Kidney glomerular epithelial cell (primary cell): ENCODE results near the gene PLA2G2F.

Source experiments
- DNase-seq: peaks from one replicate; lab custom pipeline; 2025; lab: John Stamatoyannopoulos, UW

Gene PLA2G2F

DNA sequence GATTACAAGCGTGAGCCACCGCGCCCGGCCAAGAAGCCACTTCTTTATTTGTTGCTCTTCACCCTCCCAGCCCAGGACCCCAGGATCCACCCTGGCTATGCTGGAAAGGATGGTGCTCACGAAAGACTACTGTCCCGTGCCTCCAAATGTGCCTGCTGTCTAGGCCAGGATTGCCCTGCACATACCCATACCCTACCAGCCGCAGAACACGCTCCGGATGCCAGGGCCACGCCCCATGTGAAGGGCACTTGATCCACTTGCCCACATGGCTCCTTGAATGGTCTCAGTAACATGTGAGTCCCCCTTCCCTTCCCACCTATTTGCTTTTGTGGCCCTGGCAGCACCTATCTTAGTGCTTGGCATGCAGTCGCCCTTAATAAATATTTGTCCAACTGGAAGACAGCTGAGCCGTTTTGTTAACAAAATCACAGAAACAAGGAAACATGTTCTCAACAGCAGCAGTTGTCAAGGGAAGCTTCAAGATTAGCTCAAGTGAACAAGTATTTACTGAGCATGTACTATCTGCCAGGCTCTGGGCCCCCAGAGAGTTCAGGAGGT, 33.0 kb downstream of the PLA2G2F start:
- no peak for DNase-seq

GRCh38 chr1:20174937-20175666, 36.0 kb downstream of the PLA2G2F start:
- no peak for DNase-seq

DNA sequence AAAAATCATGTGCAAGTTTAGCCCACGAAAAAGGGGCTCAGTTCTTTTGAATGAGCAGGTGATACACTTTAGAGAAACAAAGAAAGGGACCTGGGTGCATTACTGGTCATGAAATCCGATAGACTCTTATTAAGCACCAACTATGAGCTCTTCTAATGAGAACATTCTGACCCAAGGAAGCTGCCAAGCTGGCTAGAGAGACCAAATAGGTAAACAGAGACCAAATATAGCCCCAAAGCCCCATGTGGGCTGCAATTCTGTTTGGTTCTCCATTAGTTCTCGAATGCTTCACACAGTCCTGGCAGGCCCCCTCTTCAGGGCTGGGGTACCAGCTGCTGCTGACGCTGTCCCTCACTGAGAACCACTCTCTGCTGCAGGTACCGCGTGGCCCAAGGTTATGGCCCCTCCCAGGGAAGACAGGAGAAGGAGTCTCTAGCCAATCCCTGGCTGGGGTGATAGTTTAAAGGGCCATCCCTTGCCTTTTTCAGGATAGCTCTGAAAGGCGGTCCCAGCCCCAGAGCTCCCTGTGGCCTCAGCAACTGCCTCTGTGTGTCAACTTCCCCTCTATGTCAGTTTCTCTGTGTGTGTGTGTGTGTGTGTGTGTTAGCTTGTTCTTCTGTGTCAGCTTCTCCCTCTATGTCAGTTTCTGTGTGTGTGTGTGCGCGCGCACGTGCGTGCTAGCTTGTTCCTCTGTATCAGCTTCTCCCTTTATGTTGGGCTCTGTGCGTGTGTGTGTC, 39.7 kb downstream of the PLA2G2F start:
- DNase-seq = no peak

GRCh38 chr1:20179371-20180128, 40.4 kb downstream of the PLA2G2F start:
- no peak for DNase-seq

GRCh38 chr1:20180129-20180843, 41.2 kb downstream of the PLA2G2F start:
- no peak for DNase-seq

- DNase-seq = no peak
Observed at GRCh38 chr1:20180844-20181207, 41.7 kb downstream of the PLA2G2F start.

- no peak for DNase-seq
Observed at GRCh38 chr1:20182415-20182814, 43.3 kb downstream of the PLA2G2F start.

GRCh38 chr1:20183035-20183434, 43.9 kb downstream of the PLA2G2F start:
- no peak for DNase-seq

DNA sequence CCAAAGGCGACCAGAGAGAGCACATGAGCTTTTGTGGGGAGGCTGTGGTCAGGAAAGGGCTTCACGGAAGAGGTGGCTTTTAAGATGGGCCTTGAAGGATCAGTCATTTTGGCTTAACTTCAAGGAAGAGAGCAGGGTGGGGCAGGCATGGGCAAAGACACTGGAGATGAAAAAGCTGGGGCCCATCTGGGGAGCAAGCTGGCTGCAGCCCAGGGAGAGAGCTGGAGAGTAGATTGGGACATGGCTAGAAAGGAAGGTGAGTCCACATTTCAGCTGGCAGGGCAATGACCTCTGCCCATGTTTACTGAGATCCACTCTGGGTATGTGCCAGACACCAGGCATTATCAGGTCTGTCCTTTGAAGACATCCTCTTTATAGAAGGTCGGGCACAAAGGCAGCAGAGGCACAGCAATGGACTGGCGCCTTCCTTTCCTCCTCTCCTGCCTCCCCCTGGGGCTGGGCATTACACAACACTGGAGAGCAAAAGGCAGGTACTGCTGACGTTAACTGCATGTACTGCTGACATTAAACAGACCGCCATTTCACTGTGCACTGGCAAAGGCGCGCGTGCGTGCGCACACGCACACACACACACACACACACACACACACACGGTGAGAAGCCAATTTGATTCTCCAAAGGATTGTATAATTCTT, 44.6 kb downstream of the PLA2G2F start:
- no peak for DNase-seq

DNA sequence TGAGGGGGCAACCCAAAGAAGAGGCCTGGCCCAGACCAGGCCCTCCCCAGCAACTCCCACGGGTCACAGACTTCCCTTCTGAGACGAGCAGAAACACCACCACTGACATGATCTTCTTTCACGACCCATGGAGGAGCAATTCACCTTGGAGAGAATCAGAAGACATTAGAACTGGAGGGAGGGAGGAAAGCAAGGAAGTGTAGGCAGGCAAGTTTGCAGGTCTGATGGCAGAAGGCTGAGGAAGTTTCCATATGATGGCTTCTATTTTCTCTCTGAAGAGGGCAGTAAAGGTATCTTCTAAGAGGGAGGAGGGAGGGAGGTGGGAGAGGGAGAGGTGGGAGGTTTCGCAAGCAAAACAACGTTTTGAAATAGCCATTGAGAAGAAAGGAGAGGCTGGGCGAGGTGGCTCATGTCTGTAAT, 45.4 kb downstream of the PLA2G2F start:
- DNase-seq = no peak

DNA sequence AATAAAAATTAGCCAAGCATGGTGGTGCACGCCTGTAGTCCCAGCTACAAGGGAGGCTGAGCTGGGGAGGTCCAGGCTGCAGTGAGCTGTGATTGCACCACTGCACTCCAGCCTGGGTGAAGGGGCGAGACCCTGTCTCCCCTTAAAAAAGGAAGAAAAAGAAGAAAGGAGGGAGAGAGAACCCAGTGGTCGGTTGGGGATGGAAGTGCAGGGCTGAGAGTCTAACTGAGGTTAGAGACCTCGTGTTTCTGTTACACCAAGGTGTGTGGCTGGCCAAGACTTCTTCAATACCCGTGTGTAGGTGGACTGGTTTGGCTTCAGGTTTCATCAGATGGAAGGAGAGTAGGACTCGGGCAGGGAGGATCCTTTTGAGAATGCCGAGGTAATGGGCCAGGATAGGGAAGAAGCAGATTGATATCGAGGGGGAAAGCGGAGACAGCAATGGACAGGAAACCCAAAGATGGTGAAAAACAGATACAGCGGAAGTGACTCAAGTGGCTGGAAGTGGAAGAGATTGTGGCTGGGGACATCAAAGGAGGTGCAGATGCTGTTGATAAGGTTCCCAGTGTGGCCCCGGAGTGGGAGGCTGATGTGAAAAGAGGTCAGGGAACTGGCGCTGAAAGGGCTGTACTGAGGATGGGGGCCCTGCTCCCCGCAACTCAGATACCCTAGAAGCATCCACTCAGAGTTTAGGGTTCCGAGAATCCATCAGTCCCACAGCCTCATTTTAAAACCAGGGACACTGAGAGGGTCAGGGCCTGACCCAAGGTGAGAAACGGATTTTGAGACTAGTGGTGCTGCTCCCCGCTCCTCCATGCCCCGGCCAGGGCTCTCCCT, 46.1 kb downstream of the PLA2G2F start:
- DNase-seq = no peak

DNA sequence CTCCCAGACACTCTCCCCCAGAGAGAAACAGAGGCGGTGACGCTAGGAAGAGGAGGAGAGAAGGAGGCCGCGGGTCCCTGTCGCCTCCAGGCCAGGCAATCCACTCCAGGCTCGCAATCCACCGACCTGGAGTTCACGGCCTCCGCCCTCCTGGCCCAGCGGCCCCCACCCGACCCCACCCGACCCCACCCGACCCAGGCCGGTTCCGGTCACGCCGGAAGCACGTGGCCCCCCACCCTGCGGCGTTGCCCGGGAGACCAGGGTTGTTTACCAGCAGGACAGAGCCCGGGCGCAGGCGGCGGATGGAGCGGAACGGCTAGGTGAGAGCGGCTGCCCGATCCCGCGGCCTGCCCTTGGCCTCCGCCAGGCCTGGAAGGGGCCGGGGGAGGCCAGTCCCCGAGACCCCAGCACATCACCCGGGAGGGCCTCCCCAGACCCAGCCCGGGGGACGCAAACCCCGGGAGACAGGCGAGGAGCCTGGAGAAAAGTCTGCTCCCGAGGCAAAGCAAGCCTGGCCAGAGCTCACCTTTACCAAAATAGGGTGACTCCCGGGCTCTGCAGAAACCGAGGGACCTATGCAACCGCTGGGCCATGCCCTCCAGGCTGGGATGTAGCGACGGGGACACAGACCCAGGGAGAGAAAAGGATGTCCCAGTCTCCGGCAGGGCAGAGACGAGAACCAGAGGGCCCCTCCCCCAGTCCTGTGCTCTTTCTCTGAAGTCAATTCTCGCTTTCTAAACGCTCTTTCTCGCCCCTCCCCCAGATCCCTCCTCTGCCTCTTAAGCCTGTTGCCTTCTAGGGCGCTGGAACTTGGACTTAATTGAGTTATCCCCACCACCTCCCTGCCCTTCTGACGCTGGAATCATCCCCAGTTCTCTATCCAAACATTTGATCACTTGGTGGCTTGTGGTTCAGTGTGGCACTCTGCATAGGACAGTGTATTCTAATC, 47.0 kb downstream of the PLA2G2F start, which contains the start of the genes PLA2G2C and UBXN10:
Gene PLA2G2C, minus strand, starts transcription at position 685 of the 949 bp plus-strand sequence. CDS start 9,155 bp downstream, outside the sequence.
Gene UBXN10, plus strand, starts transcription at position 263 of the 949 bp plus-strand sequence. CDS start 4,466 bp downstream, outside the sequence.
- no peak for DNase-seq

GRCh38 chr1:20187103-20187812, 48.1 kb downstream of the PLA2G2F start:
- no peak for DNase-seq

DNA sequence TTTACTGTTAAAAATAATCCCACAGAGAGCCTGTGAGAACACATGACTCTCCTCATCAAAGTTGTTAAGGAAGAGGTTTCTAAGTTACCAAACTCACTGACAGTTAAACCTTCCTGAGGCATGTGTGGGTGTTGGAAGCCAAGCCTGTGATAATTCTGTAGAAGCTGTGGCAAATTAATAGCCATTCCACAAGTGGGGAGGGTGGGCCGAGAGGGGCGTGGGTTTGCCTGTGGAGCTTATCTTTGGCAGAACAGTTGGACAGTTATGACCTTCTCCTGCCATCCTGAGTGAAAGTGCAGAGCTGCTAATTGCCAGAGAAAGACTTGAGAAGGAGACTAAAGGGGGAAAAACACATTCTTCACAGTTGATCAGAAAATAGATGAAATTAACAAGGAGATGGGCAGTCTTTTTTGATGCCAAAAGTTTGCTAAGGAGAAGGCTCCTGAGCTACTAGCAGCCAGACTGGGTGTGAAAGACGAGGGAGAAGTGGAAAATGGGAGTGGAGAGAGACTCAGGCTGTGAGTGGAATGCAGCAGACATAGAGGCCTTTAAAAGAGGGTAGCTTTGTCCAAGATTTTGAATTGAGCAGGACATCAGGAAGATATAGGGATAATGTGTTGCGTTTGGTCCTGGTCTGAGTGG, 48.8 kb downstream of the PLA2G2F start:
- no peak for DNase-seq

DNA sequence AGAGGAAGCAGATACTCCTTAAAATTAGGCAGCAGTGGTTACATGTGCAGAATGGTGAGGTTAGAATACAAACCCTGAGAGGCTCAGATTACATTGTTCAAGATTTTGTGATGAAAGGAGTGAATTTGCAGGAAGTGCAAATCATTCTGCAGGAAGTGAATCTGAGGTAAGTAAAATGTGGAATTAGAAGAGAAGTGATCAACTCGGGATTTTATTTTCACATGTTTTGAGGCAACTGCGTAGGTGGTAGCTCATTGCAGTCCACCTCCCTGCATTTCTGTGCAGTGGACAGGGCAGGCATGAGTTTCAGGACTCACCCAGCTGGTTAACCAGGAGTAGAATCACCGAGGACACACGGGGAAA, 49.3 kb downstream of the PLA2G2F start:
- DNase-seq = no peak

DNA sequence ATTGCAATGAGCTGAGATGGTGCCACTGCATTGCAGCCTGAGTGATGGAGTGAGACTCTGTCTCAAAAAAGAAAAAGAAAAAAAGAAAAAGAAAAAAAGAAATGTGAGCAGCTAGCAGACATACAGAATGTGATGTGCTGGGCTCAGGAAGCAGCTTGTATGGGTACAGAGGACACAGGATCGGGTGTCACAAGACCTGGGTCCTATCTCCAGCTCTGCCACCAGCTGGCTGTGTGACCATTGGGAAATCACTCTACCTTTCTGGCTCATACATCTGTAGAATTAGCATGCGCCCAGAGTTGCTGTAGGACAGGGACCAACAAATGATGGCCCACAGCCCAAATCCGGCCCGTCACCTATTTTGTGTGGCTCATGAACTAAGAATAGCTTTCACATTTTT, 50.5 kb downstream of the PLA2G2F start:
- no peak for DNase-seq

DNA sequence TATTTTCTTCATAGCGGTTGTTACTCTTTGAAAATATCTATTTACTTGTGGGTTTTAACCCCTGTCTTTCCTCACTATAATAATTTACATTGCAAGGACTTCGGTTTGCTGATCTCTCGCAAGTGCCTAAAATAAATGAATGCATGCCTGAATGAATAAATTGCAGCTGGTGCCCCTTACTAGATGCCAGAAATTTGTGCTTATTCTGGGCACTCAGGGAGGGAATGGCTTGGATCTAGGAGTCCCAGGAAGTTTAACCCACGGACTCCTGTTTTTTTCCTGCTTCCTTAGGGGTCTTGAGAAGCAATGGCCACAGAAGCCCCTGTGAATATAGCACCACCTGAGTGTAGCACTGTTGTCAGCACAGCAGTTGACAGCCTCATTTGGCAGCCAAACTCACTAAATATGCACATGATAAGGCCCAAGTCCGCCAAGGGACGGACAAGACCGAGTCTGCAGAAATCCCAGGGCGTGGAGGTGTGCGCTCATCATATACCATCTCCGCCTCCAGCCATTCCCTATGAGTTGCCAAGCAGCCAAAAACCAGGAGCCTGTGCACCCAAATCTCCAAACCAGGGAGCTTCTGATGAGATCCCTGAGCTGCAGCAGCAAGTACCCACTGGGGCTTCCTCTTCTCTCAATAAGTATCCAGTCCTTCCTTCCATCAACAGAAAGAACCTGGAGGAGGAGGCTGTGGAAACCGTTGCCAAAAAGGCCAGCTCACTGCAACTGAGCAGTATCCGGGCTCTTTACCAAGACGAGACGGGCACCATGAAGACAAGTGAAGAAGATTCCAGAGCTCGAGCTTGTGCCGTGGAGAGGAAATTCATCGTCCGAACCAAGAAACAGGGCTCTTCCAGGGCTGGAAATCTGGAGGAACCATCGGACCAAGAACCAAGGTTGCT, 51.4 kb downstream of the PLA2G2F start:
- no peak for DNase-seq
